OCI-LY7 (cell line): ENCODE measurements around the gene ACSF2. TPM values are rescaled to one million over a fixed set of nuclear protein-coding genes. Genes with fewer than 3 reads are reported as not detected.

Source experiments
- BruUV-seq: library from RNA; stranded (reverse); fragments of 400-500 nt; replicated peaks from 2 replicates; lab custom pipeline; 2021; lab: Mats Ljungman, UMichigan
- CTCF ChIA-PET: fragments of 300-600 bp; sonication (Branson Sonifier 250); formaldehyde crosslinking; loops from one replicate; lab custom pipeline; 2022; ENCODE audit warnings: antibody characterized with exemption; ENCODE audit not compliant: unreplicated experiment; lab: Charles Lee
- POLR2A ChIA-PET: fragments of 300-600 bp; sonication (Branson Sonifier 250); formaldehyde crosslinking; loops from one replicate; lab custom pipeline; 2022; ENCODE audit warnings: antibody characterized with exemption; lab: Charles Lee
- DNase-seq: peaks from one replicate; pipeline ENCODE4 v3.0.0-alpha.2; 2015; ENCODE audit warnings: low spot score
- H2AFZ ChIP-seq: fragments of 200-600 bp; sonication (generic), shearing (Covaris generic); 2 replicates; pipeline ENCODE4 v1.6.1; 2014; ENCODE audit warnings: mild to moderate bottlenecking, antibody characterized with exemption, low read length, moderate library complexity
- H3K27ac ChIP-seq: fragments of 200-600 bp; sonication (generic); 2 replicates; pipeline ENCODE4 v1.5.1; 2014; ENCODE audit warnings: mixed run types, low read depth, mild to moderate bottlenecking, moderate library complexity, low read length, inconsistent platforms; ENCODE audit not compliant: poor library complexity, severe bottlenecking
- H3K36me3 ChIP-seq: fragments of 200-600 bp; sonication (generic); 2 replicates; pipeline ENCODE4 v1.6.1; 2014; ENCODE audit warnings: mild to moderate bottlenecking, antibody characterized with exemption, low read length, moderate library complexity, mixed read lengths; ENCODE audit not compliant: insufficient read depth
- H3K4me1 ChIP-seq: fragments of 200-600 bp; sonication (generic); 2 replicates; pipeline ENCODE4 v1.5.1; 2014; ENCODE audit warnings: mild to moderate bottlenecking, low read length; ENCODE audit not compliant: insufficient read depth, poor library complexity, severe bottlenecking
- H3K4me2 ChIP-seq: fragments of 200-600 bp; sonication (generic); 2 replicates; pipeline ENCODE4 v1.6.1; 2014; ENCODE audit warnings: mild to moderate bottlenecking, low read length
- H3K4me3 ChIP-seq: fragments of 200-600 bp; sonication (generic); 2 replicates; pipeline ENCODE4 v1.5.1; 2014; ENCODE audit warnings: mild to moderate bottlenecking, low read depth, low read length; ENCODE audit not compliant: poor library complexity, severe bottlenecking
- H3K79me2 ChIP-seq: fragments of 200-600 bp; sonication (generic); 2 replicates; pipeline ENCODE4 v1.6.1; 2016; ENCODE audit warnings: low read depth, mild to moderate bottlenecking, low read length, moderate library complexity, mixed read lengths; ENCODE audit not compliant: insufficient read depth
- H3K9me2 ChIP-seq: fragments of 200-600 bp; sonication (generic); 2 replicates; pipeline ENCODE4 v1.6.1; 2016; ENCODE audit warnings: mild to moderate bottlenecking, low read length, mixed read lengths; ENCODE audit not compliant: insufficient read depth
- H3K9me3 ChIP-seq: fragments of 200-600 bp; sonication (generic); 2 replicates; pipeline ENCODE4 v1.6.1; 2014; ENCODE audit warnings: mild to moderate bottlenecking, mixed run types, low read length, mixed read lengths
- H4K20me1 ChIP-seq: fragments of 200-600 bp; sonication (generic); 2 replicates; pipeline ENCODE4 v1.6.1; 2014; ENCODE audit warnings: mild to moderate bottlenecking, antibody characterized with exemption, low read length, moderate library complexity, mixed read lengths; ENCODE audit not compliant: insufficient read depth
- CTCF ChIP-seq: fragments of 200-600 bp; sonication (generic); conservative IDR thresholded peaks from 2 replicates; pipeline ENCODE4 v1.5.1; 2014; ENCODE audit warnings: mild to moderate bottlenecking, antibody characterized with exemption, low read length, moderate library complexity, mixed read lengths
- EZH2phosphoT487 ChIP-seq: fragments of 200-600 bp; sonication (generic); IDR thresholded peaks from 2 replicates; pipeline ENCODE4 v1.6.1; 2018; ENCODE audit warnings: low read depth, borderline replicate concordance, mild to moderate bottlenecking, mixed run types, antibody characterized with exemption, low read length, moderate library complexity, mixed read lengths
- intact Hi-C: fragments of 100-400 bp; cut with micrococcal nuclease; formaldehyde crosslinking; loops from one replicate; pipeline ENCODE4 v1.10.0; 2022; ENCODE audit not compliant: unreplicated experiment
- total RNA-seq, 2 experiments: library from RNA; depleted of rRNA in 1 of 2; stranded (reverse); fragments of >200 nt in 1 of 2; shearing (Covaris generic) in 1 of 2; gene quantifications; 2 replicates each; pipeline ENCODE4 v1.2.3, GENCODE V29; 2014 to 2022

Gene ACSF2
- total RNA-seq, 2 experiments from 2014 or later = 38.6 to 42.7 TPM

- ChIA-PET CTCF (interaction anchor here (0.5 kb wide), 1 partner anchor 10 kb away, joined by 9 read pairs; no protein-coding TSS in a partner anchor), POLR2A (no interaction called here)
- TF ChIP-seq CTCF (no peak), EZH2phosphoT487 (no peak)
- intact Hi-C loops = no loop called here
- Histone ChIP-seq H3K79me2 (no peaks in the 10 kb centered on the region), H3K9me3 (no peaks in the 10 kb centered on the region), H3K4me2 (no peak within 1 kb of the TSS), H4K20me1 (no peaks in the 10 kb centered on the region), H2AFZ (no peak within 1 kb of the TSS), H3K4me3 (no peak within 1 kb of the TSS), H3K36me3 (no peaks in the 10 kb centered on the region), H3K27ac (no peak within 1 kb of the TSS), H3K9me2 (no peaks in the 10 kb centered on the region), H3K4me1 (peaks cover 3% of the 10 kb centered on the region)
- BruUV-seq = no TSS peak
- no peak for DNase-seq
These were observed 42.5 kb downstream of the ACSF2 start, which contains the start of gene CHAD for GRCh38 chr17:50468304-50469207. TSS of gene CHAD (minus strand) at chr17:50468880. CDS start at chr17:50468813, 67 bp downstream.

GRCh38 chr17:50469208-50469605 is 43.2 kb downstream of the ACSF2 start:
- Histone ChIP-seq H3K9me3 (no peaks in the 10 kb centered on the region), H3K4me1 (peaks cover 3% of the 10 kb centered on the region), H3K9me2 (no peaks in the 10 kb centered on the region), H2AFZ (no peak overlapping the region), H3K4me2 (no peak overlapping the region), H3K4me3 (no peak overlapping the region), H3K27ac (no peak overlapping the region), H4K20me1 (no peaks in the 10 kb centered on the region), H3K79me2 (no peaks in the 10 kb centered on the region), H3K36me3 (no peaks in the 10 kb centered on the region)
- no peak for TF ChIP-seq CTCF
- no peak for TF ChIP-seq EZH2phosphoT487
- no TSS peak for BruUV-seq
- DNase-seq = no peak
- POLR2A ChIA-PET = no interaction called here
- CTCF ChIA-PET = interaction anchor here (1.6 kb wide), 1 partner anchor 72 kb away, joined by 4 read pairs; the partner anchor contains the start of gene LRRC59
- intact Hi-C loops = no loop called here
